ENCODE results near the gene CPXM2. TPM values are rescaled to one million over a fixed set of nuclear protein-coding genes. Genes with fewer than 3 reads are reported as not detected.

CPXM2 gene
- total RNA-seq, 1 experiment from 2014 or later, result not detected

GRCh38 chr10:123715546-123715945 lies 176.1 kb downstream of the CPXM2 start:
- intact Hi-C loops (cut with micrococcal nuclease; ENCODE audit: unreplicated experiment) (no loop called here), in situ Hi-C loops (cut with HindIII; ENCODE audit: low pct_unique_long_range_greater_than_20kb, low sequenced_read_pairs) (no loop called here)
- POLR2A ChIA-PET, result no interaction called here
- no peak for TF ChIP-seq SIN3A (IDR thresholded peaks at IDR 0.05; ENCODE audit: borderline replicate concordance, insufficient read depth, low read depth, low read length)
- no peak for TF ChIP-seq POLR2AphosphoS5 (IDR thresholded peaks at IDR 0.05; ENCODE audit: low read depth, low read length)
- no peak for TF ChIP-seq REST (IDR thresholded peaks at IDR 0.05; ENCODE audit: insufficient read depth in 1 of 2, low read depth in 2 of 2, low read length in 1 of 2)
- TF ChIP-seq TCF7L2 (IDR thresholded peaks at IDR 0.05; ENCODE audit: low read depth, low read length), result no peak
- no peak for TF ChIP-seq CTCF (IDR thresholded peaks at IDR 0.05)
- no peak overlapping the region for H3K27ac ChIP-seq (ENCODE audit: low read length)
- H3K4me1 ChIP-seq (ENCODE audit: control insufficient read depth, insufficient read depth, low read length), result no peaks in the 10 kb centered on the region
- CTCF ChIA-PET, result no interaction called here
- H3K27me3 ChIP-seq (ENCODE audit: control insufficient read depth, insufficient read depth, low read length), result peaks cover 18% of the 10 kb centered on the region
- H3K4me3 ChIP-seq (ENCODE audit: low read depth in 2 of 2, low read length in 2 of 2), result no peak overlapping the region
- no TSS peak for BruUV-seq (replicated peaks)
- DNase-seq (ENCODE audit: low read depth, low spot score) (no peak), ATAC-seq (no peak)
- no peaks in the 10 kb centered on the region for H3K36me3 ChIP-seq (ENCODE audit: control insufficient read depth, insufficient read depth, low read length)
- H3K9me3 ChIP-seq (ENCODE audit: control insufficient read depth, insufficient read depth, low read depth, low read length), result no peaks in the 10 kb centered on the region

- H3K27ac ChIP-seq (ENCODE audit: low read length), result no peak overlapping the region
- H3K36me3 ChIP-seq (ENCODE audit: control insufficient read depth, insufficient read depth, low read length), result no peaks in the 10 kb centered on the region
- no TSS peak for BruUV-seq (replicated peaks)
- ChIA-PET POLR2A (no interaction called here), CTCF (interaction anchor here (1.1 kb wide), 1 partner anchor 10 kb away, joined by 3 read pairs; no protein-coding TSS in a partner anchor)
- H3K4me1 ChIP-seq (ENCODE audit: control insufficient read depth, insufficient read depth, low read length), result no peaks in the 10 kb centered on the region
- H3K9me3 ChIP-seq (ENCODE audit: control insufficient read depth, insufficient read depth, low read depth, low read length), result no peaks in the 10 kb centered on the region
- intact Hi-C loops (cut with micrococcal nuclease; ENCODE audit: unreplicated experiment), result no loop called here
- H3K4me3 ChIP-seq (ENCODE audit: low read depth in 2 of 2, low read length in 2 of 2), result no peak overlapping the region
- no peak for ATAC-seq
- in situ Hi-C loops (cut with HindIII; ENCODE audit: low pct_unique_long_range_greater_than_20kb, low sequenced_read_pairs), result no loop called here
- TF ChIP-seq POLR2AphosphoS5 (IDR thresholded peaks at IDR 0.05; ENCODE audit: low read depth, low read length) (no peak), REST (IDR thresholded peaks at IDR 0.05; ENCODE audit: insufficient read depth in 1 of 2, low read depth in 2 of 2, low read length in 1 of 2) (no peak), SIN3A (IDR thresholded peaks at IDR 0.05; ENCODE audit: borderline replicate concordance, insufficient read depth, low read depth, low read length) (no peak), TCF7L2 (IDR thresholded peaks at IDR 0.05; ENCODE audit: low read depth, low read length) (no peak), CTCF (IDR thresholded peaks at IDR 0.05) (no peak)
- DNase-seq (ENCODE audit: low read depth, low spot score), result no peak
- peaks cover 25% of the 10 kb centered on the region for H3K27me3 ChIP-seq (ENCODE audit: control insufficient read depth, insufficient read depth, low read length)
These were observed 185.4 kb downstream of the CPXM2 start for GRCh38 chr10:123706236-123706635.

Measured in Panc1 (cell line).